ENCODE results near the gene CCDC188.

CCDC188 gene

DNA sequence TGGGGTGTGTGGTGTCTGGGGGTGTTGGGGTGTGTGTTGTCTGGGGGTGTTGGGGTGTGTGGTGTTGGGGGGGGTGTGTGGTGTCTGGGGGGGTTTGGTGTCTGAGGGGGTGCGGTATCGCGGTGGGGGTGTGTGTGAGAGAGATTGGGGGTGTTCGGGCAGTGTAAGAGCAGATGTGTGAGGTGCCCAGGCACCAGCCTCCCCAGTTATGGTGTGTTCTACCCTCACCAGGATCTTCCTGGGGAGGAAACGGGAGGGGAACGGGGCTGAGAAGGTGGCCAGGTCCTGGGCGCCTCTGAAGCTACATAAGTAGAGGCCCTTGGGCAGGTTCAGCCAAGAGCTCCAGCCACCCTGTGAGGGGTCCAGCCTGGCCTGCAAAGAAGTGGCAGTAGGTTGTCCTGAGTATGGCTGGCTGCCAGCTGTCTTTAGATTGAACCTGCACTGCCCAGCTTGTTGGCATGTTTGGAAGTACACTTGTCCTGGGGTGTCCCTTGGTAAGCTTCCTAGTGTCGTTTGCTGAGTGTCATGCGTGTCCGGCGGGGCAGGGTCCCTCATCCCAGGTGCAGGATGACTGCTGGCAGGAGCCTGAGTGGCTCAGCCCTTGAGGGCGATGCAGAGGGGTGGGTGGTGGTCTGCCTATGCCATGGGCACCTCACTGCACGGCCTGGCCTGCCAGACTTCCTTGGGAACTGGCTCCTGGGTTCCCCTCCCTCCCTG lies 27.3 kb downstream of the CCDC188 start:
- no peak overlapping the region for H3K9ac ChIP-seq (ENCODE audit: low read length)
- no peaks in the 10 kb centered on the region for H3K27me3 ChIP-seq (ENCODE audit: insufficient read depth, low read length)
- peaks cover 18% of the 10 kb centered on the region for H3K4me1 ChIP-seq (ENCODE audit: insufficient read depth, low read length, severe bottlenecking)
- H3F3A ChIP-seq (ENCODE audit: insufficient read depth, low read length): no peaks in the 10 kb centered on the region; the same call in 1 of the 2 replicates
- H2AFZ ChIP-seq (ENCODE audit: low read length): no peak overlapping the region
- no peaks in the 10 kb centered on the region for H3K9me3 ChIP-seq (ENCODE audit: low read length)
- H3K4me3 ChIP-seq (ENCODE audit: low read depth, low read length, poor library complexity, severe bottlenecking): no peak overlapping the region
- H3K27ac ChIP-seq (ENCODE audit: low read depth, low read length, poor library complexity, severe bottlenecking): no peak overlapping the region
- TF ChIP-seq EZH2 (IDR thresholded peaks at IDR 0.05; ENCODE audit: borderline replicate concordance, low read length): no peak
- TF ChIP-seq, protein P1, sequence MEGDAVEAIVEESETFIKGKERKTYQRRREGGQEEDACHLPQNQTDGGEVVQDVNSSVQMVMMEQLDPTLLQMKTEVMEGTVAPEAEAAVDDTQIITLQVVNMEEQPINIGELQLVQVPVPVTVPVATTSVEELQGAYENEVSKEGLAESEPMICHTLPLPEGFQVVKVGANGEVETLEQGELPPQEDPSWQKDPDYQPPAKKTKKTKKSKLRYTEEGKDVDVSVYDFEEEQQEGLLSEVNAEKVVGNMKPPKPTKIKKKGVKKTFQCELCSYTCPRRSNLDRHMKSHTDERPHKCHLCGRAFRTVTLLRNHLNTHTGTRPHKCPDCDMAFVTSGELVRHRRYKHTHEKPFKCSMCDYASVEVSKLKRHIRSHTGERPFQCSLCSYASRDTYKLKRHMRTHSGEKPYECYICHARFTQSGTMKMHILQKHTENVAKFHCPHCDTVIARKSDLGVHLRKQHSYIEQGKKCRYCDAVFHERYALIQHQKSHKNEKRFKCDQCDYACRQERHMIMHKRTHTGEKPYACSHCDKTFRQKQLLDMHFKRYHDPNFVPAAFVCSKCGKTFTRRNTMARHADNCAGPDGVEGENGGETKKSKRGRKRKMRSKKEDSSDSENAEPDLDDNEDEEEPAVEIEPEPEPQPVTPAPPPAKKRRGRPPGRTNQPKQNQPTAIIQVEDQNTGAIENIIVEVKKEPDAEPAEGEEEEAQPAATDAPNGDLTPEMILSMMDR (IDR thresholded peaks at IDR 0.05; ENCODE audit: low read length): no peak
- H3K4me2 ChIP-seq (ENCODE audit: low read length): no peak overlapping the region
- no peaks in the 10 kb centered on the region for H4K20me1 ChIP-seq (ENCODE audit: insufficient read depth, low read length)
- H3K36me3 ChIP-seq (ENCODE audit: insufficient read depth, low read length): peaks cover 94% of the 10 kb centered on the region
- no peaks in the 10 kb centered on the region for H3K9me2 ChIP-seq (ENCODE audit: low read depth, low read length)
- H3K79me2 ChIP-seq (ENCODE audit: insufficient read depth, low read length): peaks cover 31% of the 10 kb centered on the region

GRCh38 chr22:20121856-20122415 lies 28.9 kb downstream of the CCDC188 start:
- H4K20me1 ChIP-seq (ENCODE audit: insufficient read depth, low read length): no peaks in the 10 kb centered on the region
- TF ChIP-seq, protein P1 (IDR thresholded peaks at IDR 0.05; ENCODE audit: low read length): no peak
- no peak for TF ChIP-seq EZH2 (IDR thresholded peaks at IDR 0.05; ENCODE audit: borderline replicate concordance, low read length)
- no peak overlapping the region for H3K4me2 ChIP-seq (ENCODE audit: low read length)
- H3K79me2 ChIP-seq (ENCODE audit: insufficient read depth, low read length): peaks cover 41% of the 10 kb centered on the region
- peaks cover 87% of the 10 kb centered on the region for H3K36me3 ChIP-seq (ENCODE audit: insufficient read depth, low read length)
- H3K9me2 ChIP-seq (ENCODE audit: low read depth, low read length): no peaks in the 10 kb centered on the region
- no peaks in the 10 kb centered on the region for H3K27me3 ChIP-seq (ENCODE audit: insufficient read depth, low read length)
- no peak overlapping the region for H3K27ac ChIP-seq (ENCODE audit: low read depth, low read length, poor library complexity, severe bottlenecking)
- no peak overlapping the region for H2AFZ ChIP-seq (ENCODE audit: low read length)
- H3K9me3 ChIP-seq (ENCODE audit: low read length): no peaks in the 10 kb centered on the region
- H3F3A ChIP-seq (ENCODE audit: insufficient read depth, low read length): no peaks in the 10 kb centered on the region; the same call in 1 of the 2 replicates
- no peak overlapping the region for H3K9ac ChIP-seq (ENCODE audit: low read length)
- no peak overlapping the region for H3K4me3 ChIP-seq (ENCODE audit: low read depth, low read length, poor library complexity, severe bottlenecking)
- H3K4me1 ChIP-seq (ENCODE audit: insufficient read depth, low read length, severe bottlenecking): peaks cover 22% of the 10 kb centered on the region

- H3K36me3 ChIP-seq (ENCODE audit: insufficient read depth, low read length): peaks cover 79% of the 10 kb centered on the region
- no peaks in the 10 kb centered on the region for H3K9me3 ChIP-seq (ENCODE audit: low read length)
- H3K9ac ChIP-seq (ENCODE audit: low read length): peak overlapping the region; percentile 94
- no peaks in the 10 kb centered on the region for H4K20me1 ChIP-seq (ENCODE audit: insufficient read depth, low read length)
- no peaks in the 10 kb centered on the region for H3F3A ChIP-seq (ENCODE audit: insufficient read depth, low read length)
- no peaks in the 10 kb centered on the region for H3K27me3 ChIP-seq (ENCODE audit: insufficient read depth, low read length)
- H3K9me2 ChIP-seq (ENCODE audit: low read depth, low read length): no peaks in the 10 kb centered on the region
- peak overlapping the region; percentile 60 for H3K27ac ChIP-seq (ENCODE audit: low read depth, low read length, poor library complexity, severe bottlenecking)
- peak overlapping the region; percentile 98 for H3K4me2 ChIP-seq (ENCODE audit: low read length)
- H2AFZ ChIP-seq (ENCODE audit: low read length): no peak overlapping the region
- peaks cover 36% of the 10 kb centered on the region for H3K4me1 ChIP-seq (ENCODE audit: insufficient read depth, low read length, severe bottlenecking)
- peaks cover 53% of the 10 kb centered on the region for H3K79me2 ChIP-seq (ENCODE audit: insufficient read depth, low read length)
- TF ChIP-seq, protein P1 (IDR thresholded peaks at IDR 0.05; ENCODE audit: low read length): no peak
- no peak for TF ChIP-seq EZH2 (IDR thresholded peaks at IDR 0.05; ENCODE audit: borderline replicate concordance, low read length)
- H3K4me3 ChIP-seq (ENCODE audit: low read depth, low read length, poor library complexity, severe bottlenecking): peak overlapping the region; percentile 96
These were observed 32.4 kb downstream of the CCDC188 start for GRCh38 chr22:20118300-20119020.

Data from OCI-LY1 (cell line).